Parathyroid adenoma (tissue), 2 donors: ENCODE results near the gene TTC39C.

Experiments
- H2AFZ ChIP-seq: fragments of 300-600 bp; sonication (generic); one replicate; pipeline ENCODE4 v1.7.0; 2017; ENCODE audit warnings: antibody characterized with exemption, mild to moderate bottlenecking
- H3K27ac ChIP-seq: fragments of 300-600 bp; sonication (generic); one replicate; pipeline ENCODE4 v1.7.0; 2017
- H3K27me3 ChIP-seq: fragments of 300-600 bp; sonication (generic); one replicate; pipeline ENCODE4 v1.7.0; 2017; ENCODE audit warnings: low read length; ENCODE audit not compliant: control insufficient read depth, insufficient read depth
- H3K36me3 ChIP-seq: fragments of 300-600 bp; sonication (generic); one replicate; pipeline ENCODE4 v1.7.0; 2017; ENCODE audit warnings: low read length; ENCODE audit not compliant: control insufficient read depth, insufficient read depth
- H3K4me1 ChIP-seq: fragments of 300-600 bp; sonication (generic); one replicate; pipeline ENCODE4 v1.7.0; 2017; ENCODE audit warnings: control low read depth
- H3K4me2 ChIP-seq: fragments of 300-600 bp; sonication (generic); one replicate; pipeline ENCODE4 v1.7.0; 2017; ENCODE audit warnings: low read length
- H3K4me3 ChIP-seq: fragments of 300-600 bp; sonication (generic); one replicate; pipeline ENCODE4 v1.7.0; 2017; ENCODE audit warnings: low read depth, low read length
- H3K79me2 ChIP-seq: fragments of 300-600 bp; sonication (generic); one replicate; pipeline ENCODE4 v1.7.0; 2017; ENCODE audit warnings: control low read depth
- H3K9ac ChIP-seq: fragments of 300-600 bp; sonication (generic); one replicate; pipeline ENCODE4 v1.7.0; 2017; ENCODE audit warnings: mild to moderate bottlenecking
- H3K9me3 ChIP-seq: fragments of 300-600 bp; sonication (generic); one replicate; pipeline ENCODE4 v1.7.0; 2017; ENCODE audit warnings: low read length; ENCODE audit not compliant: control insufficient read depth
- CTCF ChIP-seq: fragments of 300-600 bp; sonication (generic); IDR thresholded peaks from one replicate; pipeline ENCODE4 v1.7.0; 2017; ENCODE audit warnings: antibody characterized with exemption, mild to moderate bottlenecking
- donor health status: primary hyperparathyroidism.

Gene TTC39C

GRCh38 chr18:24127735-24128134, 113.2 kb downstream of the TTC39C start:
- H3K79me2 ChIP-seq, result no peaks in the 10 kb centered on the region
- H3K9me3 ChIP-seq, result no peaks in the 10 kb centered on the region
- TF ChIP-seq CTCF, result no peak
- no peaks in the 10 kb centered on the region for H3K4me1 ChIP-seq
- H3K4me2 ChIP-seq, result no peak overlapping the region
- no peak overlapping the region for H3K9ac ChIP-seq
- no peaks in the 10 kb centered on the region for H3K27me3 ChIP-seq
- no peak overlapping the region for H2AFZ ChIP-seq
- no peak overlapping the region for H3K27ac ChIP-seq
- H3K36me3 ChIP-seq, result no peaks in the 10 kb centered on the region
- no peak overlapping the region for H3K4me3 ChIP-seq

- Histone ChIP-seq H3K36me3 (no peaks in the 10 kb centered on the region), H3K79me2 (no peaks in the 10 kb centered on the region), H3K4me3 (no peak overlapping the region), H3K27me3 (no peaks in the 10 kb centered on the region), H3K4me1 (no peaks in the 10 kb centered on the region), H3K9ac (no peak overlapping the region), H3K4me2 (no peak overlapping the region), H2AFZ (no peak overlapping the region), H3K27ac (no peak overlapping the region), H3K9me3 (no peaks in the 10 kb centered on the region)
- no peak for TF ChIP-seq CTCF
Observed at GRCh38 chr18:24128700-24129099, 114.1 kb downstream of the TTC39C start.

GRCh38 chr18:24130494-24130893, 115.9 kb downstream of the TTC39C start:
- Histone ChIP-seq H3K9me3 (no peaks in the 10 kb centered on the region), H3K4me1 (no peaks in the 10 kb centered on the region), H3K27ac (no peak overlapping the region), H3K4me3 (no peak overlapping the region), H3K79me2 (no peaks in the 10 kb centered on the region), H3K9ac (no peak overlapping the region), H3K4me2 (no peak overlapping the region), H3K36me3 (no peaks in the 10 kb centered on the region), H3K27me3 (no peaks in the 10 kb centered on the region), H2AFZ (no peak overlapping the region)
- TF ChIP-seq CTCF, result no peak

GRCh38 chr18:24136967-24137373, 122.4 kb downstream of the TTC39C start:
- no peaks in the 10 kb centered on the region for H3K9me3 ChIP-seq
- no peak overlapping the region for H3K9ac ChIP-seq
- no peak overlapping the region for H3K27ac ChIP-seq
- no peaks in the 10 kb centered on the region for H3K27me3 ChIP-seq
- H3K79me2 ChIP-seq, result no peaks in the 10 kb centered on the region
- H3K4me2 ChIP-seq, result no peak overlapping the region
- no peaks in the 10 kb centered on the region for H3K36me3 ChIP-seq
- no peak overlapping the region for H3K4me3 ChIP-seq
- TF ChIP-seq CTCF, result no peak
- H3K4me1 ChIP-seq, result no peaks in the 10 kb centered on the region
- no peak overlapping the region for H2AFZ ChIP-seq

GRCh38 chr18:24138409-24138788, 123.8 kb downstream of the TTC39C start:
- Histone ChIP-seq H3K27me3 (no peaks in the 10 kb centered on the region), H3K4me2 (peak overlapping the region; percentile 73), H3K9ac (no peak overlapping the region), H3K4me1 (no peaks in the 10 kb centered on the region), H3K27ac (no peak overlapping the region), H3K4me3 (peak overlapping the region; percentile 42), H3K36me3 (no peaks in the 10 kb centered on the region), H2AFZ (peak overlapping the region; percentile 90), H3K9me3 (no peaks in the 10 kb centered on the region), H3K79me2 (no peaks in the 10 kb centered on the region)
- TF ChIP-seq CTCF, result no peak
